ENCODE measurements around the gene IGSF21. TPM values are rescaled to one million over a fixed set of nuclear protein-coding genes. Genes with fewer than 3 reads are reported as not detected.

The IGSF21 gene
- total and polyA plus RNA-seq, 2 donors (not counting 3 experiments of a cell fraction or from before 2014, with no cell fraction given), result not detected

GRCh38 chr1:18145851-18146618 is 38.4 kb downstream of the IGSF21 start:
- no peaks in the 10 kb centered on the region for H3K9me1 ChIP-seq (replicated peaks; ENCODE audit: control insufficient read depth, extremely low read depth, insufficient read depth, low read length)
- no peaks in the 10 kb centered on the region for H3K4me1 ChIP-seq (ENCODE audit: control insufficient read depth, extremely low read depth, insufficient read depth, low read length)
- dilution Hi-C loops (cut with MboI; ENCODE audit: extremely low pct_ligation_motif_present, low sequenced_read_pairs) (no loop called here), intact Hi-C loops (cut with micrococcal nuclease) (no loop called here)
- H3K4me3 ChIP-seq (replicated peaks in 1 of 3; ENCODE audit: insufficient read depth in 1 of 3, low read depth in 1 of 3, low read length in 3 of 3), result no peak overlapping the region
- DNase-seq (ENCODE audit: low read depth, low spot score) (no peak), FAIRE-seq (no peak)
- POLR2A ChIA-PET, result no interaction called here
- no peak overlapping the region for H3K27ac ChIP-seq (ENCODE audit: insufficient read depth, low read depth, low read length)
- no peaks in the 10 kb centered on the region for H3K79me2 ChIP-seq (ENCODE audit: control insufficient read depth, insufficient read depth, low read length)
- H4K20me1 ChIP-seq (replicated peaks; ENCODE audit: control insufficient read depth, extremely low read depth, insufficient read depth, low read length), result no peaks in the 10 kb centered on the region
- CTCF ChIA-PET, result no interaction called here
- no peaks in the 10 kb centered on the region for H3K27me3 ChIP-seq (ENCODE audit: control insufficient read depth in 2 of 2, insufficient read depth in 2 of 2, low read length in 2 of 2)
- H3K36me3 ChIP-seq (ENCODE audit: control insufficient read depth in 2 of 2, extremely low read depth in 1 of 2, insufficient read depth in 2 of 2, low read length in 2 of 2), result no peaks in the 10 kb centered on the region
- TF ChIP-seq FOS (IDR thresholded peaks at IDR 0.05; ENCODE audit: borderline replicate concordance, insufficient read depth, low read length) (no peak), MAX (IDR thresholded peaks at IDR 0.05; ENCODE audit: insufficient read depth, insufficient read length) (no peak), POLR2AphosphoS5 (IDR thresholded peaks at IDR 0.05; ENCODE audit: insufficient read depth, low read depth, low read length) (no peak), POLR2A (IDR thresholded peaks at IDR 0.05; ENCODE audit: low read depth, low read length) (no peak), CTCF (IDR thresholded peaks at IDR 0.05; ENCODE audit: extremely low read depth in 1 of 2, insufficient read depth in 1 of 2, low read depth in 1 of 2, low read length in 2 of 2) (no peak), MYC (IDR thresholded peaks at IDR 0.05; ENCODE audit: low read depth, low read length) (no peak)
- H2AFZ ChIP-seq (ENCODE audit: low read depth, low read length), result no peak overlapping the region
- no peak overlapping the region for H3K9ac ChIP-seq (replicated peaks; ENCODE audit: extremely low read depth, insufficient read depth, low read length)
- no peak overlapping the region for H3K4me2 ChIP-seq (ENCODE audit: insufficient read depth, low read length)
- BruUV-seq (replicated peaks), result no TSS peak
- no peaks in the 10 kb centered on the region for H3K9me3 ChIP-seq (replicated peaks; ENCODE audit: control insufficient read depth, insufficient read depth, low read length)
